A375 (cell line): Measurements from ENCODE around the gene UBB. TPM values are rescaled to one million over a fixed set of nuclear protein-coding genes. Genes with fewer than 3 reads are reported as not detected.

Experiments used
- total RNA-seq: library from RNA; depleted of rRNA; stranded (reverse); fragments of >200 nt; shearing (Covaris generic); gene quantifications from 2 replicates; pipeline ENCODE4 v1.2.3, GENCODE V29; 2014; rRNA removed

UBB gene
- total RNA-seq: 1,627 and 1,720 TPM in 2 replicates

GRCh38 chr17:16380640-16381495 is at the start of gene UBB:
Gene UBB (plus strand): TSS chr17:16381091. CDS start chr17:16381908, 817 bp downstream.

GRCh38 chr17:16353317-16354174 is 27.3 kb upstream of the UBB start, which contains the start of gene CENPV:
Gene CENPV (minus strand): TSS chr17:16353469. CDS start chr17:16353436, 33 bp downstream.

GRCh38 chr17:16415031-16415924 is 34.4 kb downstream of the UBB start, which contains the start of gene TRPV2:
Gene TRPV2 (plus strand): TSS chr17:16415571. CDS start chr17:16417669, 2,098 bp downstream.

Other genes with a start within 250 kb of the UBB start
- 74.5 and 90.3 TPM in 2 replicates for gene NCOR1, start 165.6 kb upstream of the UBB start, total RNA-seq
- gene PIGL, start 163.9 kb upstream of the UBB start, total RNA-seq: 21.4 and 27.2 TPM in 2 replicates
- 12.0 and 16.8 TPM in 2 replicates for gene CENPV, start 27.6 kb upstream of the UBB start, total RNA-seq
- gene TRPV2, start 34.5 kb downstream of the UBB start, total RNA-seq: 29.7 and 34.9 TPM in 2 replicates
- 0.83 and 1.1 TPM in 2 replicates for gene LRRC75A, start 111.1 kb downstream of the UBB start, total RNA-seq
- gene ZNF287, start 188.1 kb downstream of the UBB start, total RNA-seq: 10.5 and 16.2 TPM in 2 replicates